ENCODE measurements around the gene WNT3A. TPM values are rescaled to one million over a fixed set of nuclear protein-coding genes. Genes with fewer than 3 reads are reported as not detected.

WNT3A gene
- polyA plus RNA-seq, 1 donor (not counting 4 experiments of a cell fraction or from before 2014, with no cell fraction given), result 0.07 TPM

DNA sequence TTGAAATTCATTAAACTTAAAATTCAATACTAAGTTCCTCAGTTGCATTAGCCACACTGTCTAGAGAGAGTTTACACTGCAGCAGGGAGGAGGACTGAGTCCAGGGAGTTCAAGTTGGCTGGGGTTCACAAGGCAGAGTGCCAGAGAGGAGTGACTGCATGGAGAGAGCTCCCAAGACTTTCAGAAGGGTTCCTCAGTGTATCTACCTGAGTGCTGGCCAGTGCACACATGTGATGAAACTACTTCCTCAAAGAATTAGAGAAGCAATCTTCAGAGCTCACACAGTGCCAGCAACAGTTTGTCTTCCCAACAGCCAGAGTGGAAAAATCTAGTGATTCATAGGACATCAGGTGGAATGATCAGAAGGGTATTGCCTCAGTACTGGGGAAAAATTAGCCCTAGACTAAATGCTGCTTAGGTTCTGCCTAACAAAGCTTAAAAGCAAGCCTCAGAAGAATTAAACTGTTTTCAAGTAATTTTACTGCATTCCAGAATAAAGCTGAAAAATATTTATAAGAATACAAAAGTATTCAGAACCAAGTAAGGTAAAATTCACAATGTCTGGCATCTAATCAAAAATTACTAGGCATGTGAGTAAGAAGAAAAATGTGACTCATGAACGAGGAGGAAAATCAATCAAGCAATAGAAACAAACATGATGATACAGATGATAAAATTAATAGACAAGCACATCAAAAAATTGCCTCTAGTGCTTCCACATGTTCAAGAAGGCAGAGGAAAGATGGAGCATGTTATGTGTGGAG is 10.4 kb upstream of the WNT3A start:
- TF ChIP-seq, protein P1, sequence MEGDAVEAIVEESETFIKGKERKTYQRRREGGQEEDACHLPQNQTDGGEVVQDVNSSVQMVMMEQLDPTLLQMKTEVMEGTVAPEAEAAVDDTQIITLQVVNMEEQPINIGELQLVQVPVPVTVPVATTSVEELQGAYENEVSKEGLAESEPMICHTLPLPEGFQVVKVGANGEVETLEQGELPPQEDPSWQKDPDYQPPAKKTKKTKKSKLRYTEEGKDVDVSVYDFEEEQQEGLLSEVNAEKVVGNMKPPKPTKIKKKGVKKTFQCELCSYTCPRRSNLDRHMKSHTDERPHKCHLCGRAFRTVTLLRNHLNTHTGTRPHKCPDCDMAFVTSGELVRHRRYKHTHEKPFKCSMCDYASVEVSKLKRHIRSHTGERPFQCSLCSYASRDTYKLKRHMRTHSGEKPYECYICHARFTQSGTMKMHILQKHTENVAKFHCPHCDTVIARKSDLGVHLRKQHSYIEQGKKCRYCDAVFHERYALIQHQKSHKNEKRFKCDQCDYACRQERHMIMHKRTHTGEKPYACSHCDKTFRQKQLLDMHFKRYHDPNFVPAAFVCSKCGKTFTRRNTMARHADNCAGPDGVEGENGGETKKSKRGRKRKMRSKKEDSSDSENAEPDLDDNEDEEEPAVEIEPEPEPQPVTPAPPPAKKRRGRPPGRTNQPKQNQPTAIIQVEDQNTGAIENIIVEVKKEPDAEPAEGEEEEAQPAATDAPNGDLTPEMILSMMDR (optimal IDR thresholded peaks at IDR 0.05 in 1 of 3, IDR thresholded peaks at IDR 0.05 in 1 of 3, conservative IDR thresholded peaks at IDR 0.05 in 1 of 3; ENCODE audit: extremely low read depth in 1 of 3, insufficient read depth in 2 of 3, low read length in 3 of 3), result no peak
- no peak for TF ChIP-seq EZH2 (IDR thresholded peaks at IDR 0.05; ENCODE audit: low read length)
- Histone ChIP-seq H3K79me2 (ENCODE audit: control insufficient read depth, insufficient read depth, low read length) (no peaks in the 10 kb centered on the region), H4K20me1 (ENCODE audit: control insufficient read depth, extremely low read depth, insufficient read depth, low read length) (no peaks in the 10 kb centered on the region), H2AFZ (ENCODE audit: control insufficient read depth, low read length) (no peak overlapping the region), H3K9me3 (ENCODE audit: control insufficient read depth, low read depth, low read length) (no peaks in the 10 kb centered on the region), H3K36me3 (ENCODE audit: control insufficient read depth in 2 of 2, extremely low read depth in 1 of 2, insufficient read depth in 2 of 2, low read length in 2 of 2) (no peaks in the 10 kb centered on the region), H3K4me2 (ENCODE audit: control insufficient read depth, extremely low read depth, insufficient read depth, low read depth, low read length) (no peak overlapping the region), H3K4me3 (ENCODE audit: control insufficient read depth in 2 of 3, extremely low read depth in 1 of 3, insufficient read depth in 2 of 3, low read depth in 1 of 3, low read length in 3 of 3) (no peak overlapping the region), H3K27ac (ENCODE audit: control insufficient read depth, insufficient read depth, low read length) (no peak overlapping the region), H3K9me1 (ENCODE audit: control insufficient read depth, extremely low read depth, insufficient read depth, low read length) (no peaks in the 10 kb centered on the region), H3K4me1 (ENCODE audit: control insufficient read depth, extremely low read depth, insufficient read depth, low read length) (no peaks in the 10 kb centered on the region), H3K27me3 (ENCODE audit: control insufficient read depth, extremely low read depth, insufficient read depth, low read length) (peaks cover 6% of the 10 kb centered on the region), H3K9ac (ENCODE audit: control insufficient read depth, extremely low read depth, insufficient read depth, low read length) (no peak overlapping the region)
- dilution Hi-C loops (cut with MboI; ENCODE audit: extremely low pct_ligation_motif_present, low sequenced_read_pairs), result no loop called here
- no peak for DNase-seq (ENCODE audit: low read depth, low spot score)
- FAIRE-seq, result no peak

DNA sequence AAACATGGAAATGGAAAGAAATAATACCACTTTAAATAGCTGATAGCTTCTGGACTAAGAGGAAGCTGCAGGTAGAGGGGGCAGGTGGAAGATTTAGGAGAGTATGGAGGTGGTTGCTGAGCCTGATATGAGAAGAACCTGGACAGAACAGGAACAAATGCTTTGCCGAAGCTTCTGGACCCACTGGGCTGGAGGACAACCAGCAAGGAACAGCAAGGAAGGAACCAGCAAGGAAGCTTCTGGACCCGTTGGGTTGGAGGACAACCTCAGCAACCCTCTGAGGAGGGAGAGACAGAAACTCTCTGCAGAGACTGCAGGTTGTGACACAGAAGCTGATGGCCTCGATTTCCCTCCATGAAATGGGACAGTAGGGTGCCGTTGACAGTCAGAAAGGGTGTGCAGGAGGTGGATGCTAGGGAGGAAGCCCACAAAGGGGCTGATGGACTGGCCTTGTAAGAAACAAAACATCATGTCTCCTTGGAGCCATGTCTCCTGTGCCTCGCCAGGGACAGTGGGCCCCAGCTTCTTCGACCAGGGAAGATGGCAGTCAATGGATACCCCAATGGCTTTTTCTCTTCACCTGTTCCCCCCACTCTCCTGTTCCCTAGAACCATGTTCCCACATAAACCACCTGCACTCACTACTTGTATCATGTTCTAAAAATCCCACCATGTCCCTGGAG is 8.3 kb upstream of the WNT3A start:
- no peaks in the 10 kb centered on the region for H3K79me2 ChIP-seq (ENCODE audit: control insufficient read depth, insufficient read depth, low read length)
- DNase-seq (ENCODE audit: low read depth, low spot score) (no peak), FAIRE-seq (no peak)
- peaks cover 6% of the 10 kb centered on the region for H3K27me3 ChIP-seq (ENCODE audit: control insufficient read depth, extremely low read depth, insufficient read depth, low read length)
- no peaks in the 10 kb centered on the region for H3K9me3 ChIP-seq (ENCODE audit: control insufficient read depth, low read depth, low read length)
- H3K4me3 ChIP-seq (ENCODE audit: control insufficient read depth in 2 of 3, extremely low read depth in 1 of 3, insufficient read depth in 2 of 3, low read depth in 1 of 3, low read length in 3 of 3), result no peak overlapping the region
- no peaks in the 10 kb centered on the region for H3K36me3 ChIP-seq (ENCODE audit: control insufficient read depth in 2 of 2, extremely low read depth in 1 of 2, insufficient read depth in 2 of 2, low read length in 2 of 2)
- TF ChIP-seq, protein P1 (optimal IDR thresholded peaks at IDR 0.05 in 1 of 3, IDR thresholded peaks at IDR 0.05 in 1 of 3, conservative IDR thresholded peaks at IDR 0.05 in 1 of 3; ENCODE audit: extremely low read depth in 1 of 3, insufficient read depth in 2 of 3, low read length in 3 of 3), result no peak
- no peak for TF ChIP-seq EZH2 (IDR thresholded peaks at IDR 0.05; ENCODE audit: low read length)
- no peak overlapping the region for H3K4me2 ChIP-seq (ENCODE audit: control insufficient read depth, extremely low read depth, insufficient read depth, low read depth, low read length)
- dilution Hi-C loops (cut with MboI; ENCODE audit: extremely low pct_ligation_motif_present, low sequenced_read_pairs), result no loop called here
- no peaks in the 10 kb centered on the region for H3K9me1 ChIP-seq (ENCODE audit: control insufficient read depth, extremely low read depth, insufficient read depth, low read length)
- no peak overlapping the region for H3K9ac ChIP-seq (ENCODE audit: control insufficient read depth, extremely low read depth, insufficient read depth, low read length)
- H4K20me1 ChIP-seq (ENCODE audit: control insufficient read depth, extremely low read depth, insufficient read depth, low read length), result no peaks in the 10 kb centered on the region
- no peaks in the 10 kb centered on the region for H3K4me1 ChIP-seq (ENCODE audit: control insufficient read depth, extremely low read depth, insufficient read depth, low read length)
- no peak overlapping the region for H3K27ac ChIP-seq (ENCODE audit: control insufficient read depth, insufficient read depth, low read length)
- H2AFZ ChIP-seq (ENCODE audit: control insufficient read depth, low read length), result no peak overlapping the region

Measured in keratinocyte (primary cell).